SHP77 (cell line): Measurements from ENCODE around the gene PLPPR1.

Experiments used
- DNase-seq, 2 experiments: peaks; one replicate each; lab custom pipeline; 2025; lab: John Stamatoyannopoulos, UW

PLPPR1 gene

DNA sequence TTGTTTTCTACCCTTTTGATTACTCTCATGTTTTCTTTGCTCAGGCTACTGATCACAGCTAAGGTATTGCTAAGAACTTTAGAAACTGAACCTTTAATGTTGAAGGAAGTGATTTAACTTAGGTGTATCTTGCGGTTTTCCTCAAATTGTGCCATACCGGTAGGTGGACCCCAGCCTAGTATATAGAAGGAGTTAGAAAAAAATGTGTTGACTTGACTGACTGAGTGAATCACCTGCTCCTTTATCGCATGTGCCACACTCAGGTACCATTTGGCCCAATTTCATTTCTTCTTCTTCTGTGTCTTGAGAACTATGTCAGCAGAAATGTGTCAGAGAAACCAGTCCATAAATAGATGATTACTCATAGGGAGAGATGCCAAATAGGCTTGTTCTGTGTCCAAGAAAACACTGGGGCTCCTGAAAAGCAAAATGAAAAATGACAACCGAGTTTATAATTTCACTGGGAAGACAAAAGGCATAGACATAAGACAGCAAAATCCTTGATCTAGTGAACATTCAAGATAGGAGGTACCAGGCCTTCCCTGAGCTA is 19.4 kb downstream of the PLPPR1 start:
- no peak for DNase-seq

DNA sequence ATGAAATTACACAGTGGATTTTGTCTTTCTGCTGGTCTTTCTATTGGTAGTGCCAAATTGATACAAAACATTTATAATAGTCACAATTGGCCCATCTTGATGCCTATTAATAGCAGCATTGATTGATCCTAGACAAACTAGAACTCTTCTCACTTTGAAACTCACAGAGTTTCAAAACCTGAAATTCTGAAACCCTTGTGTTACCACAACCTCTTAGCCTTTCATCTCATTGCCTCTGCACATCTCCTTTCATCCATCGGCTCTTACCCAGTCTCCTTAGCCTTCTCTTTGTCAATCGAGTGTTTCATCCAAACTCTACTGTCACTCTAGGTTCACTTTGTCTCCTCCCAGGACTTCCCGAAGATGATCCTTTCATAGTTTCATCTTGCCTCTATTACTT is 22.1 kb downstream of the PLPPR1 start:
- no peak for DNase-seq

DNA sequence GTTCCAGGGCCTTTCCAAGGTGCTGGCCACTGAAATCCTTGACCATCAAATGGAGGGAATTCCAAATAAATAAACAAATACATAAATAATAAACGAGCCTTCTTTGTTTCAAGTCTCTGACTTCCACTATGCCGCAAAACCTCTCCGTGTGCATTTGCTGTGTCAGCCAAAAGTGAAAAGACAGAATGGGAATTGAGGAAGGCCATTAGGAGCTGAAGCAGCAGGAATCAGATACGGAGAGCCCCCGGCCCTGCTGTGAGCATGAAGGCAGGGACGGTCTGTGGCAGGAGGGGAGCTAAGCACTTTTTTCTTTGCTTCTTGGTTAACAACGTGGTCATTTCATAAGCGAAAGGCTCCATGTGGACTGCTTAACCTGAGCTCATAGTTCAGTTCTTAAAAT is 26.1 kb downstream of the PLPPR1 start:
- no peak for DNase-seq

DNA sequence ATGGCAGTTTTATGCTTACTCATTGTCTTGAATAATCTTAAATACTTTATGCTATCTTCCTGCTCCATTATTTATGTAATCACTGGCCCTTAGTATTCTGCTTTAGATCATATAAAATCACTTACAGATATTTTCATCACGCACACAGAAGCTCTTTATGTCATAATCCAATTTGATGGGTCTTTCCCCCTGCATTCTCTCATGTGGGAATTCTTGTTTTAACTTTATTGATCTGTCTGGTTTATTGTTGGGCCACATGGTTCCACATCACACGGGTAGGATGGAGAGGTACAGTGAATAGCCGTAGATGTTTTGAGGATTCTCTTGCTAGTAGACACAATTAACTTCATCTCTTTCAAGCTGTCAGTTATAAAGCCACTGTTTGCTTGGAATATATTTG is 27.0 kb downstream of the PLPPR1 start:
- no peak for DNase-seq

DNA sequence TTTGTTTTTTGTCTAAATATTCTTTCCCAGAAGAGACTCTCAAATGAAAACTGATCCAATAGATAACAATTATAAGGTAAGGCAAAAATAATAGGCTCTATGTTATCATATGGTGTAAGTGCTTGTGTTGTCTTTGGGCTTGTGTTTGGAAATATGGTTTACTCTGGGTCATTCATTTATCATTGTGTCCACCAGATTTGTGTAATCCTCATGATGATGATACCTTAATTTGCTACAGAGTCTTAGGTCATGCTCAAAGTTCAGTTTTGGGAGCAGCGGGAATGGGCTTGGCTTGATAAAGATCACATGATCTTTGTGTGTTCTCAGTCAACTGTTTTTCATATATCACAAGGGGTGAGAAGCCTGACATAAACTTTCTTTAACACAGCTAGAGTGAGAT is 34.2 kb downstream of the PLPPR1 start:
- no peak for DNase-seq

DNA sequence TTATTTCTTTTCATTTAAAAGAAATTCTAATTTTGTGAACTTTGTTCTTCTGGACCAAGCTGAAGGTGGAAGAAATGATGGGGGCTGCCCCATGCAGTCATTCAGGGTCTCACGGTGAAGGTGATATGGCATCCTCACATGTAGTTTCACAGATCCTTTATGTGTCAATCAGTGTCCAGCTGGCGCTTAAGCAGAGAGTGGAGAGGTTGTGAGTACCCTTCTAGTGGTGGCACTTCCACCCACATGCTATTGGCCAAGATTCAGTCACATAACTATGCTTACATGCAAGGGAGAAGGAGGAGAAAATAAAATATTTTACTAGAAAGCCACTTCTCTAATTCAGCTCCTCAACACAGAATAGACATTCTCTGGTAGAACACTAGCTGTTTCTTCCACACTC is 34.7 kb downstream of the PLPPR1 start:
- DNase-seq = no peak

DNA sequence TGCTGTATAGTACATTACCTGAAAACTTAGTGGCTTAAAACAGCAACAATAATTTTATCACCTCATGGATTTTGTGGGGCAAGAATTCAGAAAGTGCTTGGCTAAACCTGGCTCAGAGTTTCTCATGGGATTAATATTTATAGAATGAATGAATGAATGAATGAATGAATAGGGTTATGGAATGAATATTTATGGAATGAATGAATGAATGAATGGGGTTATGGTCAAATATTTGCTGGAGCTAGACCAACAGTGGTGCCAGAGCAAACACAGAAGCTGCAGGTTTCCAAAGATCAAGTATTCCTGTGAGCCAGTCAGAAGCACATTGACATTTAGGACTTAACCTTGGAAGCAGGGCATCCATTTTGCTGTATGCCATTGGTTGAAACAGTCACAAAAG is 35.7 kb downstream of the PLPPR1 start:
- no peak for DNase-seq

DNA sequence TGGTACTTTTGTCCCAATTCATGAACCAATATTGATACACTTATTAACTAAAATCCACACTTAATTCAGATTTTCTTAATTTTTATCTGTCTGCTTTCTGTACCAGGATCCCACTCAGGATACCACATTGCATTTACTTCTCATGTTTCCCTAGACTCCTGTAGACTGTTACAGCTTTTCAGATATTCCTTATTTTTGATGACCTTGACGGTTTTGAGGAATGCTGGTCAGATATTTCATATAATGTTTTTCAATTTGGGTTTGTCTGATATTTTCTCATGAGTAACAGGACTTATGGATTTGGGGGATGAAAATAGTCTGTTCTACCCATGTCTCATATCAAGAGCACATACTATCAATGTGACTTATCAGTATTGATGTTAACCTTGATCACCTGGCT is 37.4 kb downstream of the PLPPR1 start:
- no peak for DNase-seq

DNA sequence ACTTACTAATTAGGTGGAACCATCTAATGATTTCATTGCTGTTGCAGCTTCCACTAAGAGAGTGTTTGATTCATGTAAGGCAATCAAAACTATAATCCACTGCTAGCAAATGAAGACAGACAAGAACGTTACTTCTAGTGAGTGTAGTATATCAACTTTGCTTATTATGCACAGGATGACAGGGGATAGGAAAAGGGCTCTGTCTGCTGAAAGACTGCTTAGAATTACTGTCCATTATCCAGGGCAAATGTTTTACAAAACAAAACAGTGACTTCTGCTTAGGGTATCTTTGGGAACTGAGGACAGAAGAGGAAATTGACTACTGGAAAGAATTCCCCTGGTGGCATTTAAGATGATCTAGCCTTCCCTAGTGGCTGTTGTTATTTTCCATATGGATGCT is 40.2 kb downstream of the PLPPR1 start:
- no peak for DNase-seq

DNA sequence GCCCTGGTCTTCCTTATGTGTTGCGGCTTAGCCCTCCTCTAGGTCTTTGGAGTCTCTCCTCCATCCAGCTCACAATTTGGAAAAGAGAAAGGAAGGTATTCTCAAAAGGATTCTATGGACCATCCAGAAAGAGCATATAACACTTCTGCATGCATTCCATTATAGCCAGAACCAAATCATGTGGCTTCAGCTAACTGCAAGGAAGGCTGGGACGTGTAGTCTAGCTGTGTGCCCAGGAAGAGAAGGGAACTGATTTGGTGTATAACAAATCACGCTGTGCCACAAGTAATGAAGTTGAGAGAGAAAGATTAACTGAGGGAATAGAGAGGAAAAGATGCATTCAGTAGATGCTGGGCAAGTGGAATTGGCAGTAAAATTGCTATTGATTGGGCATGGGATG is 43.7 kb downstream of the PLPPR1 start:
- no peak for DNase-seq

DNA sequence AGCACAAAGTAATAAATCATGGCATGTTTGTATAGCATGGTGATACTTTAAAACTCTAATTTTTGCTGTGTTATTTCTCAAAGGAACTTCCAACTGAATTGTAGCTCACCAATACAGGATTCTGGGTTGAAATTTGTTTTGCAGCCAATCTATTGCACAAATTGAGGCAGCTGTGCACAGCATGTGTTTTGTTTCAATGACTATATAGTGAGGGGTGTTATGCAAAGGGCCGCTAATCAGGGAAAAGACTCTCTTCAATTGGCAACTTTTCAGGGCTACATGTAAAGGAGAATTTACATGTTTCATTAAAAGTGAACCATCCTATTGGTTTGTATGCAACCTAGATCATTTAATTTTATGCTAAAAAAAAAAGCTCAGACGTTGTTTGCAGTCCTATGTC is 44.6 kb downstream of the PLPPR1 start:
- DNase-seq = no peak

DNA sequence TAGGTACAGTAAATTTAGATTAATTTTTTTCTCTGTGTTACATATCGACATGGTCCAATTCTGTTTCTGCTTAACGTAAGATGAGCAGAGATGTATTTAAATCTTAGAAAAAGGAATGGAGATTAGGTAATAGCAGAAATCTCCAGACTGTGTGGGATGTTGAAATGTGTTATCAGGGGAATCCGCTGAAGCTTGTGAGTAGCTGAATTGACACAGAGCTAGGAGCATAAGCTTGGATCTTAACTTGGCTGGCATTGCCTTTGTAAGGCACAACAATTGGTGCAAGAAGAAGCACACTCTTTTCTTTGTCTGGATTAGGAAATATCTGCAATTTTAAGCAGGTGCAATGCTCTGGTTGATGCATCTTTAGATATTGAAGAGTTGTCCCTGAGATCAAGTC is 53.1 kb downstream of the PLPPR1 start:
- no peak for DNase-seq

DNA sequence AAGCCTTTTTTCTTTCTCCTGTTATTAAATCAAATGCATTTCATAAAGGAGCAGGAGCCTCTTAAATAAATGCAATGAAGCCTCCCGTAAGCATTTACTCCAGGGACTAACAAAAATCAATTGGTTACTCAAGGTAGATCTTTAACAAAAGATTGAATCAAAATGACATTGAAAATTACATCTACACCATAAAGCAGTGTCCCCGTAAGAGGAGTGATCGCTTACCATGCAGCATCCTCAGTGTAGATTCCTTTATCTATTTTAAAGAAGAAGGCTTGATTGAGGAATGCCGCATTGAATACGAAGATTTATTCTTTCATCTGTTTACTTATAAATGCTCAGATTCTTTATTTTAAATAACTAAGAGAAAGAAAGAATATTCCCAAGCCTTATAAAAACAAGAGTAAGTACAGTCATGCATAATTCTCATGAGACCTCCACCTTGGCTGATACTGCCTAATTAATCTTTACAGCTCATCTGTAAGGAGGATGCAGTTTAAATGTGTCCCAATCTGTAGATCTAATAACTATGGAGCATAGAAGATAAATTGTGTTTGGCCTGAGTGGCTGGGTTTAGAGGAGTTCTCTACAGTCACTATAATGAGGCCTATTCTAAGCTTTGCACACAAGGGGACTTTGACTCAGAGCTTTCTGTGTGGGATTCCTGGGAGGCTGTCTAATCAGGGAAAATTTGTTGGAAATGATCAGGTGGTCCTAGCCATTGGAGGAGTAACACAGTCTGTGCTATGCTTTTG is 55.1 kb downstream of the PLPPR1 start:
- no peak for DNase-seq

DNA sequence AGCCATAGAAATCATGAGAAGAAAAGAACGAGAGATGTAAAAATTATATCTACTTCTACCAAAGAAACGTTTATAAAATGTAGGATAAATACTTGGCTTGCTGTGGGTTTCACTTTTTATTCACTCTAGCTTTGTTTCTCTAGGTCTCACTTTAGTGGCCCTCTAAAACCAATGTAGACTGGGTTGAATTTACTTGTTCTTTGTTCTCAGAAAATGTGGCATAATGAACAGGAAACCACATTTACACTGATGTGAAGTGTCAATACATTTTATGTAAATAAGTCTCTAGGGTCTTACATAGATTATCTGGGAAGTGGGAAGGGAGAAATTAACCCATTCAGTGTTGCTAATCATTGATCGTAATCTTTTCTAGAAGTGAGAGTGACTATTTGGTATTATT is 58.9 kb downstream of the PLPPR1 start:
- no peak for DNase-seq

DNA sequence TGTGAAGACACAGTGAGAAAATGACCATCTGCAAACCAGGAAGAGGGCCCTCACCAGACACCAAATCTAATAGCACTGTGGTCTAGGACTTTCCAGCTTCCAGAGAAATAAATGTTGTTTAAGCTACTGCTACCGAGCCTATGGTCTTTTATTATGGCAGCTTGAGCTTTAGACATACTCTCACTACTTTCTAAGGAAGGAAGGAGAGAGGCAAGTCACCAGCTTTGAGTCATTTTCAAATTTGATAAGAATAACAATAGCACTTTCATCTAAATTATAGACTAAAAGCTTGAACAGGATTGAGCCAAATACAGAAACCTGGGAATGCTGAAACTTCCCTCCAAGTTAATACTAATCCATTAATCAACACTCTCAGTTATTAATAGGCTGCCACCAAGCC is 64.4 kb downstream of the PLPPR1 start:
- DNase-seq = no peak

DNA sequence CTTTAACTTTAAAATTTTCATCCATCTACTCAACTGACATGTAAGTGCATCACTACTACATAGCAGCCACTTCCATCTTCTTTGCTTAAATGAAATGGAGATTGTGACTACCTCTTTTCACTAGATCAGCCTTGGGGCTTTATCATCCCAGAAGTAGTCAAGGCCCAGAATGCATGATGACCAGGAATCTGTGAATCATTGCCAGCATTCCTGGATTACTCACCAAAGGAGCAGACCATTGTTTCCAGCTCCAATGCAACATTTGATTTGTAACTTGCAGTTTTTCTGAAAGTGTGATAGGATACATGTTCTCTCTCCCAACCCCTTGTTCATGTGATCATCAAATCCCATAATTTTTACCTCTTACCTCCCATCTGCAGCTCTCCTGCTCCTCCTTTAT is 65.1 kb downstream of the PLPPR1 start:
- DNase-seq = no peak

DNA sequence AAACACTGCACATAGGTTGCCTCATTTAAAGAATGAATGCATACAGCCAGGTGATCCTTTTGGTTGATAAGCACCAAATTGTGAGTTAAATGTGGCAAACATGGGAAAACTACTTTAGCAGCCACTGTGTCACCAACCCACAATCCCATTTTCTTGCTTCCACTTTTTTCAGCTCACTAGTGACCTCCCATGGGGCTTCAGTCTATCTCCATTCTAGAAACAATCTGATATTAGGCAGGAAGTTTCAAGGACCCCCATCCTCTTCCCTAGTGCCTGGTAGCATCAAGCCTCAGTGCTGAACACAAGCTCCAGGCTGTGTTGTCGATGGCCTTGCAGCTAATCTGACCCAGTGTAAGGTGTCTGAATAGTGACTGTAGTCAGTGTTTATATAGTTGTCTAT is 66.2 kb downstream of the PLPPR1 start:
- DNase-seq = no peak

DNA sequence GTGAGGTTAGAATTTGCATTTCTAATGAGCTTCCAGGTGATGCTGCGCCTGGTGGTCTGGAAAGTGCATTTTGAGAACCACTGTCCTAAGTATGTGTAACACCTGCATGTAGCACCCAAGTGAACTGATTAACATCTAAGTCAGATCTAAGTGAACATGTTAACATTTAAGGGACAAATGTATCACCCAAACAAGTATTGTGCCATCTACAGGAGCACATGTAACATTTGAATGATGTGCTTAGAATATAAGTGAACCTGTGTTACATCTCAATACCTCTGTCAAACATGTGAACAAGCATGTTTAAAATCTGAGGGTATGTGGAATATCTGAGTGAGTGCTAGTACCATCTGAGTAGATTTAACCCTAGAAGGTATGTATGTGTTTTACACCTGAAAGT is 68.7 kb downstream of the PLPPR1 start:
- DNase-seq = no peak

DNA sequence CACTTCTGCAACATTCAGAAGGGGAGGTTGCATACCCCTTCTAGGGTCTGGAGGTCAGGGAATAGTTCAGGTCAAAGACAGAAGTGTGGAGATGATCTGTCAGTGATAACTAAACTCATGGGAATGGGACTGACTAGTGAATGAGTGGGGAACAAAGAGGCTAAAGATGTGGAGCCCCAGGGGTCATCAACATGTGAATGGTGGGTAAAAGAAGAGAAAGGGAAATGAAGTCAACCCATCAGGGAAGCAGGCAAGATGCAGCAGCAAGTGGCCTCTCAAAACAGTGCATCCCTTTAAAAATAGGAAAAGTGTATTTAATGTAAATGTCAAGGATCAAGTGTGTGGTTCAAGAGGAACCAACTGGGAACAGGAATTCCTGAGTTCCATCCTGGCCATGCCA is 69.9 kb downstream of the PLPPR1 start:
- DNase-seq = no peak

DNA sequence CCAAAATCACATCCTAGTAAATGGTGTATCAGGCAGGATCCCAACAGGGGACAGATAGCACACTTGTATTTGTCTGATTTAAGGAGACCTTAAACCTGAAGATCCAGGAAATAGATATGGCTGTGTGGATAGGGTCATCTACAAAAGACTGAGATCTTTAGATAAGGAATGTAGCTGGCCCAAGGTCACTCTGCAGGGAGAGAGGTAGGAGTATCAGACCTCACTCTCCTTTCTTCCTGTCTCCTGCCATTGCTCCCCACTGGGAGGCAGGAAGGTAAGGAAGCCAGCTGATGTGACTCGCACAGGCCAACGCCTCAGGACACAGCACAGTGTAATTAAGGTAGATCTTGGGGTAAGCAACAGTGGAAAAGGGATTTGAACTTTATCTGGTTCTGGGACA is 85.8 kb downstream of the PLPPR1 start:
- DNase-seq = no peak

DNA sequence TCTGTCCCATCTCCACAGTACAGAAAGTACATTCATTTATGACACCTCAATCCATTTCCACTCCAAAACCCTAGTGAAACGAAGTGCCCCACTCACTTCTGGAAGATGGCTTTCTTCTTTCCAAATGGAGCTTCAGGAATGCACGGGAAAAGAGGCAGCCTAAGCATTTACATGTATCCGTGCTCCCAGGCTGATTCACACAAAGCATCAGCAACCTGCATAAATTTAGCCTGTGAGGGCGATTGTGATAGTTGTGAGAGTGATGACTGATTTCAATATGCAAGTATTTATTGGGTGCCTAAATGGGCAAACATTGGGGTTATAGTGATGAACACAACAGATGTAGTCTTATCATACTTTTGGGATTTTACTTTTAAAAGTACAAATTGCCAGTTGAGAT is 86.6 kb downstream of the PLPPR1 start:
- DNase-seq = no peak

DNA sequence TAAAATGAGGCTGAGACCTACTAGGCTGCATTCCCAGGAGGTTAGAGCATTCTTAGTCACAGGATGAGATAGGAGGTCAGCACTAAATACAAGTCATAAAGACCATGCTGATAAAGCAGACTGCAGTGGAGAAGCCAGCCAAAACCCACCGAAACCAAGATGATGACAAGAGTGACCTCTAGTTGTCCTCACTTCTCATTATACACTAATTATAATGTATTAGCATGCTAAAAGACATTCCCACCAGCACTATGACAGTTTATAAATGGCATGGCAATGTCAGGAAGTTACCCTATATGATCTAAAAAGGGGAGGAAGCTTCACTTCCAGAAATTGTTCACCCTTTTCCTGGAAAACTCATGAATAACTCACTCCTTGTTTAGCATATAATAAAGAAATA is 88.6 kb downstream of the PLPPR1 start:
- DNase-seq = no peak

DNA sequence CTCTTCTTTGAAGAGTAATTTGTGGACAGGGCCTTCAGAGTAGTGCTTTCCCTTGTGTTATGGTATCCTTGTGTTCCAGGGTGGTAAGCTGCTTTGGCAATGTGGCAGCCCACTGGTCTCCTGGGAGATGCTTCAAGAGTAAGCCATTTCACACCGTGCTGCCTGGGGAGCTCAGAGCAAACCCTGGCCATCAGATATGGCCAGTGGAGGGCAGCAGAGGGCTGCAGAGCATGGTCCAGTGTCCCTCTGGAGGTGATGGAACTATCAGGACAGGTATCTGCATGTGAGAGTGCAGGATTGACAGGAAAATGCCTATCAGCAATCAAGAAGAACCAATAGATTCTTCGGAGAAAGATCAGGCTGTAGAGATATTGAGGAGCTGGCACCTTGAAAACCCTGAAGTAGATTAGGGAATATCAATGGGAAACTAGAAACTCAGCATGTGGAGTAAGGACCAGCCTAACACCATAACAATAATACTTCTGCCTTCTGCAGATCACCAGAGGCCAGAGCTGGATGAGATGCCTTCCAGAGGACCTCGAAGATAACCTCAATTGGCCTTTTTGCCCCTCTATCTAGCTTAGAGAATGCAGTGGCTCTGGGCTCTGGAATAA is 90.8 kb downstream of the PLPPR1 start:
- DNase-seq = peak; percentile 23 to 40

DNA sequence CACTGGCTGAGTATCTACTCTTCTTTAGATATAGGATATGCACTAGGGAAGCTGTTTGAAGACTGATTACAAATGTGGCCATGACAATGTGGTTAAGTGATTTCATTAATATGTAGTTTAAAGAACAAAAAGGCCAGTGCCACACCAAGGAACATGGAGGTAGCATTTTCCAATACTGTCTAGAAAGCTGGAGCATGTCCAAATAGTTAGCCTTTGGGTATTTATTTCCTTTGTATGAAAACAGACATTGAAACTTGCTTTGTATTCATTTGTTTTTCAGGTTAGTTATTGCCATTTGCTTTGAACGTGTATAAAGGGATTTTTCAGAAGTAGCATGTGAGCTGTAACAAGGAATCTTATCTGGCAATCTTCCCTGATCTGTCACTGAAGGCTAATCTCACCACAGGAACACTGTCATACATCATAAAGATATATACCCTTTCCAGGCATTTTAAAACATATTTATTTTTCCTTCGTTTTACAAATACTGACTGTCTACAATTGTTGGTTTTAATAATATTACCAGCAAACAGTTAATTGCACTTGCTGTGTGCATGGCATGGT is 93.4 kb downstream of the PLPPR1 start:
- no peak for DNase-seq
